ENCODE data around the gene MSGN1. TPM values are rescaled to one million over a fixed set of nuclear protein-coding genes. Genes with fewer than 3 reads are reported as not detected.

The MSGN1 gene
- total and polyA plus RNA-seq, 2 donors from 2014 or later: not detected

DNA sequence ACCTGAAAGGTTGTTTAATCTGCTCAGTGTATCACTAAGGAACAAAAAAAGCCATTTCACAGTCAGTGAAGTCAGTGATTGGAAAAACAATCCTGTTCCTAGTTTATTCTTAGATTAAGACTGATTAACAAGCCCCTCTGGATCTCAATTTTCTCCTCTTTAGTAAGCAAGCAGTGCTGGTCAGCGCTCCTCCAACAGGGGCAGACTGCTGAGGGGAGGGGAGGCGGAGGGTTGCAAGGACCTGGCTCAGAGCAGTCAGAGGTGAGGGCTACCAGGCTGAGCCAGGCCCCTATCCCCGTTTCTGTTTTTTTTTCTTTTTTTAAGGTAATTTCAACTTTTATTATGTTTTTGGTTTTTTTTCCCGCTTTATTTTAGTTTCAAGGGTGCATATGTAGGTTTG, 37.5 kb downstream of the MSGN1 start:
- no peak overlapping the region for H3K4me3 ChIP-seq (ENCODE audit: low read length in 3 of 3)

DNA sequence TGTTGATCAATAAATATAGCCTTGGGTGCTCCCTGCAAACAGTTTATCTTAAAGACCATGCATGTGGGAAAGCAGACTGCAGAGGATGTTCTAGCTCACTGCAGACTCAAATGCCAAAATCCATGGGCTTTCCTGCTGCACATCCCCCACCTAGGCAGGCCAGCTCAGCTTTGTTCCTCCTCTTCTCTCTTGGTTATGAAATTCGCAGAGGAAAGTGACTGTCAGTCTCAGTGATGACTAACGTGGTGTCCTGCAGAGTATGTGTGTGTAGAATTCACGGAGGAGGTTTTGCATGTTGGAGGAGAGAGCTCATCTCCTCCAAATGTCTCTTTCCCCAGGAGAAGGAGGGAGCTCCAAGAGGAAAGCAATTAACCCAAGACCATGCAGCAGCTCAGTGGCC, 40.8 kb downstream of the MSGN1 start:
- Histone ChIP-seq H3K27me3 (ENCODE audit: control insufficient read depth, insufficient read depth, low read length) (no peaks in the 10 kb centered on the region), H3K9me3 (ENCODE audit: control insufficient read depth in 2 of 3, insufficient read depth in 1 of 3, low read length in 3 of 3) (no peaks in the 10 kb centered on the region), H3K27ac (ENCODE audit: low read depth in 2 of 2, low read length in 2 of 2) (no peak overlapping the region), H3K9ac (ENCODE audit: low read length in 3 of 3) (no peak overlapping the region), H3K36me3 (ENCODE audit: control insufficient read depth in 2 of 3, insufficient read depth in 3 of 3, low read length in 3 of 3) (no peaks in the 10 kb centered on the region), H3K4me1 (ENCODE audit: control insufficient read depth in 2 of 3, insufficient read depth in 2 of 3, low read depth in 1 of 3, low read length in 3 of 3) (no peaks in the 10 kb centered on the region), H3K4me3 (ENCODE audit: low read length in 3 of 3) (no peak overlapping the region)
- FAIRE-seq: no peak
- DNase-seq: no peak
- TF ChIP-seq, protein P1, sequence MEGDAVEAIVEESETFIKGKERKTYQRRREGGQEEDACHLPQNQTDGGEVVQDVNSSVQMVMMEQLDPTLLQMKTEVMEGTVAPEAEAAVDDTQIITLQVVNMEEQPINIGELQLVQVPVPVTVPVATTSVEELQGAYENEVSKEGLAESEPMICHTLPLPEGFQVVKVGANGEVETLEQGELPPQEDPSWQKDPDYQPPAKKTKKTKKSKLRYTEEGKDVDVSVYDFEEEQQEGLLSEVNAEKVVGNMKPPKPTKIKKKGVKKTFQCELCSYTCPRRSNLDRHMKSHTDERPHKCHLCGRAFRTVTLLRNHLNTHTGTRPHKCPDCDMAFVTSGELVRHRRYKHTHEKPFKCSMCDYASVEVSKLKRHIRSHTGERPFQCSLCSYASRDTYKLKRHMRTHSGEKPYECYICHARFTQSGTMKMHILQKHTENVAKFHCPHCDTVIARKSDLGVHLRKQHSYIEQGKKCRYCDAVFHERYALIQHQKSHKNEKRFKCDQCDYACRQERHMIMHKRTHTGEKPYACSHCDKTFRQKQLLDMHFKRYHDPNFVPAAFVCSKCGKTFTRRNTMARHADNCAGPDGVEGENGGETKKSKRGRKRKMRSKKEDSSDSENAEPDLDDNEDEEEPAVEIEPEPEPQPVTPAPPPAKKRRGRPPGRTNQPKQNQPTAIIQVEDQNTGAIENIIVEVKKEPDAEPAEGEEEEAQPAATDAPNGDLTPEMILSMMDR (IDR thresholded peaks at IDR 0.05; ENCODE audit: borderline replicate concordance, extremely low read depth, insufficient read depth): no peak
- intact Hi-C loops (cut with DNase I): loop anchor here (10.0 kb wide), 1 partner anchor 518 kb away; no protein-coding TSS in a partner anchor

More for the DNA sequence above, 37.5 kb downstream of the MSGN1 start:
- Histone ChIP-seq H3K36me3 (ENCODE audit: control insufficient read depth in 2 of 3, insufficient read depth in 3 of 3, low read length in 3 of 3) (no peaks in the 10 kb centered on the region), H3K27me3 (ENCODE audit: control insufficient read depth, insufficient read depth, low read length) (no peaks in the 10 kb centered on the region), H3K9ac (ENCODE audit: low read length in 3 of 3) (no peak overlapping the region), H3K4me1 (ENCODE audit: control insufficient read depth in 2 of 3, insufficient read depth in 2 of 3, low read depth in 1 of 3, low read length in 3 of 3) (no peaks in the 10 kb centered on the region), H3K27ac (ENCODE audit: low read depth in 2 of 2, low read length in 2 of 2) (no peak overlapping the region), H3K9me3 (ENCODE audit: control insufficient read depth in 2 of 3, insufficient read depth in 1 of 3, low read length in 3 of 3) (no peaks in the 10 kb centered on the region)
- TF ChIP-seq, protein P1 (IDR thresholded peaks at IDR 0.05; ENCODE audit: borderline replicate concordance, extremely low read depth, insufficient read depth): no peak
- DNase-seq (peak in 1 of 5 donors; percentile 21), FAIRE-seq (no peak)
- intact Hi-C loops (cut with DNase I): loop anchor here (10.0 kb wide), 1 partner anchor 521 kb away; no protein-coding TSS in a partner anchor

DNA sequence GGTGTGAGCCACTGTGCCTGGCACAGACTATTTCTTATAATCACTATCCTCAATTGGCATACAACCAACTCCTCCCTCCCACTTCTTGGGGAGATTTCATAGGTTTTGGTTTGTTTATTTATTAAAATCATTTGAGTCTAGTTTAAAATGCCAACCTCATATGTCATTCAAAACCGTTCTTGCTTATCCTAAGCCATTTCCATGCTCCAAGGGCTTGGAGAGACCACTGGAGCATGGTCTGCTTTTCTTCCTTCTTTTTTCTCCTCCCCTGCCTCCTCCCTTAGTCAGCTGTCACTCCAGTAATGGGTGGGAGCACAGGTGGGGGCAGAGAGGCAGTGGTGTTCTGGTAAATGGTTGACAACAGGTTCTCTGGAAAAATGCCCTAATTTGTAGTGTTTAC, 41.8 kb downstream of the MSGN1 start:
- TF ChIP-seq, protein P1 (IDR thresholded peaks at IDR 0.05; ENCODE audit: borderline replicate concordance, extremely low read depth, insufficient read depth): no peak
- H3K36me3 ChIP-seq (ENCODE audit: control insufficient read depth in 2 of 3, insufficient read depth in 3 of 3, low read length in 3 of 3): no peaks in the 10 kb centered on the region
- H3K27me3 ChIP-seq (ENCODE audit: control insufficient read depth, insufficient read depth, low read length): no peaks in the 10 kb centered on the region
- DNase-seq (peak in 2 of 5 donors; percentile 17 to 34), FAIRE-seq (no peak)
- no peaks in the 10 kb centered on the region for H3K9me3 ChIP-seq (ENCODE audit: control insufficient read depth in 2 of 3, insufficient read depth in 1 of 3, low read length in 3 of 3)
- intact Hi-C loops (cut with DNase I): loop anchor here (10.0 kb wide), 1 partner anchor 517 kb away; no protein-coding TSS in a partner anchor
- no peaks in the 10 kb centered on the region for H3K4me1 ChIP-seq (ENCODE audit: control insufficient read depth in 2 of 3, insufficient read depth in 2 of 3, low read depth in 1 of 3, low read length in 3 of 3)
- H3K9ac ChIP-seq (ENCODE audit: low read length in 3 of 3): no peak overlapping the region
- H3K27ac ChIP-seq (ENCODE audit: low read depth in 2 of 2, low read length in 2 of 2): no peak overlapping the region
- H3K4me3 ChIP-seq (ENCODE audit: low read length in 3 of 3): no peak overlapping the region

GRCh38 chr2:17863539-17863938, 47.3 kb downstream of the MSGN1 start:
- Histone ChIP-seq H3K36me3 (ENCODE audit: control insufficient read depth in 2 of 3, insufficient read depth in 3 of 3, low read length in 3 of 3) (no peaks in the 10 kb centered on the region), H3K4me3 (ENCODE audit: low read length in 3 of 3) (no peak overlapping the region), H3K27me3 (ENCODE audit: control insufficient read depth, insufficient read depth, low read length) (no peaks in the 10 kb centered on the region), H3K9ac (ENCODE audit: low read length in 3 of 3) (no peak overlapping the region), H3K4me1 (ENCODE audit: control insufficient read depth in 2 of 3, insufficient read depth in 2 of 3, low read depth in 1 of 3, low read length in 3 of 3) (no peaks in the 10 kb centered on the region), H3K27ac (ENCODE audit: low read depth in 2 of 2, low read length in 2 of 2) (no peak overlapping the region), H3K9me3 (ENCODE audit: control insufficient read depth in 2 of 3, insufficient read depth in 1 of 3, low read length in 3 of 3) (no peaks in the 10 kb centered on the region)
- FAIRE-seq: no peak
- TF ChIP-seq, protein P1 (IDR thresholded peaks at IDR 0.05; ENCODE audit: borderline replicate concordance, extremely low read depth, insufficient read depth): no peak
- intact Hi-C loops (cut with DNase I): no loop called here
- DNase-seq: no peak
